ENCODE data around the gene PLEKHJ1. TPM values are rescaled to one million over a fixed set of nuclear protein-coding genes. Genes with fewer than 3 reads are reported as not detected.

The PLEKHJ1 gene
- total RNA-seq, 4 donors from 2014 or later, result 36.1 to 78.0 (median 62.9) TPM

DNA sequence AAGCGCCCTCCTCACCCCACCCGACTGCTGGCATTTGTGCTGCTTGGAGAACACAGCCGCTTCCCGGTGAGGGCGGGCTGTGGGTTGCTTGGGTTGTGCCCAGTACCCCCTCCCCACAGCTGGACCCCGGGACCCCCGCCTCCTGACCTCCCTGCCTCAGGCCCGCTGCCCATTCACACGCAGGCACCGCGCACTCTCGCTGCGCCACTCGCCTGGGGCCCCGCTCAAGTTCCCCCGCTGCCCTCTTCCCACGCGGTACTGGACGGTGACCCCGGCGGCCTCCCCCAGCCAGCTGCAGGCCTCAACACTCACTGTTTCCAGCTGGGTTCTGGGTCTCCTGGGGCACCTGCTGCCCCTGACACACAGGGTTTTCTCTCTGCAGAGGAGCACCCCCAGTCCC is 16.4 kb downstream of the PLEKHJ1 start:
- H3K4me1 ChIP-seq, result peaks cover 11% of the 10 kb centered on the region
- WGBS, result 95% methylated on average over 21 of the region's 21 CpGs
- H3K27me3 ChIP-seq, result no peaks in the 10 kb centered on the region
- TF ChIP-seq POLR2A (IDR thresholded peaks at IDR 0.05), result no peak
- TF ChIP-seq, protein P1, sequence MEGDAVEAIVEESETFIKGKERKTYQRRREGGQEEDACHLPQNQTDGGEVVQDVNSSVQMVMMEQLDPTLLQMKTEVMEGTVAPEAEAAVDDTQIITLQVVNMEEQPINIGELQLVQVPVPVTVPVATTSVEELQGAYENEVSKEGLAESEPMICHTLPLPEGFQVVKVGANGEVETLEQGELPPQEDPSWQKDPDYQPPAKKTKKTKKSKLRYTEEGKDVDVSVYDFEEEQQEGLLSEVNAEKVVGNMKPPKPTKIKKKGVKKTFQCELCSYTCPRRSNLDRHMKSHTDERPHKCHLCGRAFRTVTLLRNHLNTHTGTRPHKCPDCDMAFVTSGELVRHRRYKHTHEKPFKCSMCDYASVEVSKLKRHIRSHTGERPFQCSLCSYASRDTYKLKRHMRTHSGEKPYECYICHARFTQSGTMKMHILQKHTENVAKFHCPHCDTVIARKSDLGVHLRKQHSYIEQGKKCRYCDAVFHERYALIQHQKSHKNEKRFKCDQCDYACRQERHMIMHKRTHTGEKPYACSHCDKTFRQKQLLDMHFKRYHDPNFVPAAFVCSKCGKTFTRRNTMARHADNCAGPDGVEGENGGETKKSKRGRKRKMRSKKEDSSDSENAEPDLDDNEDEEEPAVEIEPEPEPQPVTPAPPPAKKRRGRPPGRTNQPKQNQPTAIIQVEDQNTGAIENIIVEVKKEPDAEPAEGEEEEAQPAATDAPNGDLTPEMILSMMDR (IDR thresholded peaks at IDR 0.05), result no peak
- TF ChIP-seq EP300 (IDR thresholded peaks at IDR 0.05), result no peak
- no peak for TF ChIP-seq POLR2AphosphoS5 (IDR thresholded peaks at IDR 0.05)
- peaks cover 95% of the 10 kb centered on the region for H3K36me3 ChIP-seq
- no peak for DNase-seq (ENCODE audit: low spot score in 2 of 2)
- H3K9me3 ChIP-seq, result no peaks in the 10 kb centered on the region
- no peak overlapping the region for H3K4me3 ChIP-seq
- no peak overlapping the region for H3K27ac ChIP-seq

DNA sequence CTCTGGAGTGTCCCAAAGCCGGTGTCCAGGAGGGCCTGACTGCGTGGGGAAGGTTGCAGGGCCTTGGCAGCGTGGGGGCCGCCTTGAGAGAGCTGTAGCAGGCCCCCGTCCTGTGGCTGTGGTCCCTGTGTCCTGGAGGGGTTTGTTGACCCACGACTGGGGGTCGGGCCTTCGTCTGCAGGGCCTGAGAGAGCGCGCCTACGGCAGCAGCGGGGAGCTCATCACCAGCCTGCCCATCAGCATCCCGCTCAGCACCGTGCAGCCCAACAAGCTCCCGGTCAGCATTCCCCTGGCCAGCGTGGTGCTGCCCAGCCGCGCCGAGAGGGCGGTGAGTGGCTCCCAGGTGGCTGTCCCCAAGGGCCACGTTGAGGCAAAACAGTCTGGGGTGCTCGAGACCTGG is 18.5 kb downstream of the PLEKHJ1 start:
- Histone ChIP-seq H3K4me1 (peaks cover 32% of the 10 kb centered on the region), H3K4me3 (no peak overlapping the region), H3K9me3 (no peaks in the 10 kb centered on the region), H3K27ac (no peak overlapping the region), H3K36me3 (peaks cover 90% of the 10 kb centered on the region), H3K27me3 (no peaks in the 10 kb centered on the region)
- WGBS, result 100% methylated on average over 7 of the region's 22 CpGs
- TF ChIP-seq EP300 (IDR thresholded peaks at IDR 0.05), result no peak
- no peak for TF ChIP-seq POLR2AphosphoS5 (IDR thresholded peaks at IDR 0.05)
- TF ChIP-seq, protein P1 (IDR thresholded peaks at IDR 0.05), result no peak
- no peak for TF ChIP-seq POLR2A (IDR thresholded peaks at IDR 0.05)
- no peak for DNase-seq (ENCODE audit: low spot score in 2 of 2)

DNA sequence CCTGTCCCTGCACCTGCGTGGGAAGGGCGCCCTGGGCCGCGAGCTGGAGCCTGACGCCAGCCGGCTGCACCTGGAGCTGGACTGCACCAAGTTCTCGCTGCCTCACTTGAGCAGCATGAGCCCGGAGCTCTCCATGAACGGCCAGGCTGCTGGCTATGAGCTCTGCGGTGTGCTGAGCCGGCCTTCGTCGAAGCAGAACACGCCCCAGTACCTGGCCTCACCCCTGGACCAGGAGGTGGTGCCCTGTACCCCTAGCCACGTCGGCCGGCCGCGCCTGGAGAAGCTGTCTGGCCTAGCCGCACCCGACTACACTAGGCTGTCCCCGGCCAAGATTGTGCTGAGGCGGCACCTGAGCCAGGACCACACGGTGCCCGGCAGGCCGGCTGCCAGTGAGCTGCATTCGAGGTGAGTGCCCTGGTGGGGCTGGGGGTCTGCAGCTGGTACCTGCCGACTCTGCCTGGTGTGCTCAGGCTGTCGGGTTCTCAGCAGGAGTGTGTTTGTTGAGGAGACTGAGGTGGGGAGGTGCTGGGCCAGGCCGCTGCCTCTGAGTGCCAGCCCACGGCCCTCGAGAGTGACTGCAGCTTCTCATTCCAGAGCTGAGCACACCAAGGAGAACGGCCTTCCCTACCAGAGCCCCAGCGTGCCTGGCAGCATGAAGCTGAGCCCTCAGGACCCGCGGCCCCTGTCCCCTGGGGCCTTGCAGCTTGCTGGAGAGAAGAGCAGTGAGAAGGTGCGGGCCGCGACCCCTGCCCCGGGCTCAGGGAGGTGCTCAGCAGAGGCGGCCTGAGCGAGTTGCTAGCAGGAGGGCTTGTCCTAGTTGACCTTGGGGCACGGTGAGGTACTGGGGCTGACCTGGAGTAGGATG is 19.5 kb downstream of the PLEKHJ1 start:
- no peak for TF ChIP-seq EP300 (IDR thresholded peaks at IDR 0.05)
- TF ChIP-seq, protein P1 (IDR thresholded peaks at IDR 0.05), result no peak
- Histone ChIP-seq H3K4me1 (peaks cover 29% of the 10 kb centered on the region), H3K27ac (no peak overlapping the region), H3K4me3 (no peak overlapping the region), H3K9me3 (no peaks in the 10 kb centered on the region), H3K36me3 (peaks cover 87% of the 10 kb centered on the region), H3K27me3 (no peaks in the 10 kb centered on the region)
- no peak for DNase-seq (ENCODE audit: low spot score in 2 of 2)
- WGBS, result 95% methylated on average over 9 of the region's 43 CpGs

DNA sequence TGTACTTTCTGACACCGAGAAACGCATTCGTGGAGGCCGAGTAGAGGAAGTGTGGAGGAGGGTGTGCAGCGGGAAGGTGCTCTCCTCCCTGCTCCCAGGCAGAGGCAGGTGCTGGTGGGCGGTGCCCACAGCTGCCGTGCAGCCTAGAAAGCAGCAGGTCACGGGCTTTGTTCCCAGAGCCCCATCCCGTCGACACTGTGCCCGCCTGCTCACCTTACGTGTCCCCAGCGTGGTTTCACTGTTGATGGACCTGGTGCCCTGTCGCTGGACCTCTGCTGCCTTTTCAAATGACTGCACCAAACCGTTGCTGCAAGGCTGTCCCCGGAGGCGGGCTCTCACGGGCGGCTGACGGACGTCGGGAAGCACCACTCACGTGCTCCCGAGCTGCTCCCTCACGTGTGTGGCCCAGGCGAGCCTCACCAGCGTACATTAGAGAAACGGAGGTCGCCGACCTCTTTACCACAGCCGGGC is 20.8 kb downstream of the PLEKHJ1 start:
- TF ChIP-seq EP300 (IDR thresholded peaks at IDR 0.05) (no peak), POLR2A (IDR thresholded peaks at IDR 0.05) (no peak), POLR2AphosphoS5 (IDR thresholded peaks at IDR 0.05) (no peak)
- TF ChIP-seq, protein P1 (IDR thresholded peaks at IDR 0.05), result no peak
- WGBS, result 81% methylated on average over 31 of the region's 31 CpGs
- H3K36me3 ChIP-seq, result peaks cover 88% of the 10 kb centered on the region

DNA sequence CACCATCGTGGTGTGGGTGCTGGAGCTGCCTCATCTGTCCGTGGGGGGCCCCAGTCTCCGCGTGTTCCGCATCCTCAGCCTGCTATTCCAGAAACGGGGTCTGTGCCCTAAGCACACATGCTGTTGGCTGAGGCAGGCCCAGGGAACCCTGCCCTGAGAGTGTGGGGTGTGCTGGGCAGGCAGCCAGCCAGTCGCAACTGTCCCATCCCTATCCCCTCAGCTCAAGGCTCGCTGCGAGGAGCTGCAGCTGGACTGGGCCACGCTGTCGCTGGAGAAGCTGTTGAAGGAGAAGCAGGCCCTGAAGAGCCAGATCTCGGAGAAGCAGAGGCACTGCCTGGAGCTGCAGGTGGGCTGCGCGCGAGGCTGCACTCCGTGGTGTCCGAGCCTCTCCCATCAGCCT is 21.9 kb downstream of the PLEKHJ1 start:
- H3K36me3 ChIP-seq, result peaks cover 81% of the 10 kb centered on the region
- WGBS, result 93% methylated on average over 16 of the region's 17 CpGs
- TF ChIP-seq POLR2AphosphoS5 (IDR thresholded peaks at IDR 0.05), result no peak
- no peak for TF ChIP-seq POLR2A (IDR thresholded peaks at IDR 0.05)
- TF ChIP-seq, protein P1 (IDR thresholded peaks at IDR 0.05), result no peak
- TF ChIP-seq EP300 (IDR thresholded peaks at IDR 0.05), result no peak
- H3K4me1 ChIP-seq, result peaks cover 31% of the 10 kb centered on the region
- H3K27ac ChIP-seq, result peak overlapping the region; percentile 81
- no peaks in the 10 kb centered on the region for H3K9me3 ChIP-seq
- no peak overlapping the region for H3K4me3 ChIP-seq
- H3K27me3 ChIP-seq, result no peaks in the 10 kb centered on the region
- no peak for DNase-seq (ENCODE audit: low spot score in 2 of 2)

More for the DNA sequence above, 20.8 kb downstream of the PLEKHJ1 start:
- Histone ChIP-seq H3K27me3 (no peaks in the 10 kb centered on the region), H3K4me1 (peaks cover 29% of the 10 kb centered on the region), H3K27ac (no peak overlapping the region), H3K4me3 (no peak overlapping the region), H3K9me3 (no peaks in the 10 kb centered on the region)
- DNase-seq (ENCODE audit: low spot score in 2 of 2), result no peak

All from suprapubic skin (tissue), 4 donors.